ENCODE data around the gene ZNF345.

ZNF345 gene

GRCh38 chr19:36918090-36918489 lies 67.4 kb downstream of the ZNF345 start:
- DNase-seq, result no peak
